Measurements from ENCODE around the gene RIN2. TPM values are rescaled to one million over a fixed set of nuclear protein-coding genes. Genes with fewer than 3 reads are reported as not detected.

Gene RIN2
- total and polyA plus RNA-seq, 2 of the 4 experiments (the other 2 are of a cell fraction): 16.1 to 72.2 TPM

DNA sequence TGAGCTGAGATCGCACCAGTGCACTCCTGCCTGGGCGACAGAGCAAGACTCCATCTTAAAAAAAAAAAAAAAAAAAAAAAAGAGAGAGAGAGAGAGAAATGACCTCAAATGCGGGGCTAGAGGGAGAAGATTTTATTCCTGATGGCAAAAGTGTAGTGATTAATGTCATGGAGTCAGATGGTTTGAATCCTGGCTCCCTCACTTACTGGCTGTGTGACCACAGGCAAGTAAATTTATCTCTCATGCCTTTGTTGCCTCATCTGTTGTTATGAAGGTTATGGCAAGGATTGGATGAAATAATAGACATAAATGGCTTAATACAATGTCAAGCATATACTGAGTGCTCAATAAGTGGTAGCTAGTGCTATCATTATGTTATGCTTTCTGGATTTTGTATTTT is 29.3 kb downstream of the RIN2 start (continued):
- TF ChIP-seq, protein P1, sequence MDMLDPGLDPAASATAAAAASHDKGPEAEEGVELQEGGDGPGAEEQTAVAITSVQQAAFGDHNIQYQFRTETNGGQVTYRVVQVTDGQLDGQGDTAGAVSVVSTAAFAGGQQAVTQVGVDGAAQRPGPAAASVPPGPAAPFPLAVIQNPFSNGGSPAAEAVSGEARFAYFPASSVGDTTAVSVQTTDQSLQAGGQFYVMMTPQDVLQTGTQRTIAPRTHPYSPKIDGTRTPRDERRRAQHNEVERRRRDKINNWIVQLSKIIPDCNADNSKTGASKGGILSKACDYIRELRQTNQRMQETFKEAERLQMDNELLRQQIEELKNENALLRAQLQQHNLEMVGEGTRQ (IDR thresholded peaks at IDR 0.05; ENCODE audit: low read depth, low read length): no peak
- TF ChIP-seq FOS (IDR thresholded peaks at IDR 0.05; ENCODE audit: low read depth, low read length) (no peak), RFX5 (IDR thresholded peaks at IDR 0.05; ENCODE audit: low read depth, low read length) (no peak), MXI1 (IDR thresholded peaks at IDR 0.05; ENCODE audit: borderline replicate concordance, low read depth, low read length) (no peak), MAZ (IDR thresholded peaks at IDR 0.05; ENCODE audit: borderline replicate concordance, low read depth, low read length) (no peak)

DNA sequence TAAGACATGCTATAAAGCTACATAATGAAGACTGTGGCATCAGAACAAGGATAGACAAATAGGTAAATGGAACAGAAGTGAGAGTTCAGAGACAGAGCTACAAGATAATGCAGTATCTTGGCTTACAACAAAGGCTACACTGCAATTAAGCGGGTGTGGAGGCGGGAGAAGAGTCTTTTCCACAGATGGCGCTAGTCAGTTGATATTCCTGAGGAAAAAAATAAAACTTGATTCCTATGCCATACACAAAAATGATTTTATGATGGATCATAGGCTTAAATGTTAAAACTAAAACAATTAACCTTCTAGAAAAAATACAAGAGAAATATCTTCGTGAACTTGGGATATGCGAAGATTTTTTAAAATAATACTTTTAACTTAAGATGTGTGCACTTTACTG is 31.0 kb downstream of the RIN2 start:
- Histone ChIP-seq H2AFZ (replicated peaks; ENCODE audit: low read length, poor library complexity) (no peak overlapping the region), H3K4me2 (ENCODE audit: low read depth, low read length) (no peak overlapping the region), H3K27ac (ENCODE audit: insufficient read depth, low read length) (no peak overlapping the region), H3K9ac (ENCODE audit: low read depth, low read length) (no peak overlapping the region), H4K20me1 (ENCODE audit: insufficient read depth, low read length) (no peaks in the 10 kb centered on the region), H3K27me3 (ENCODE audit: control insufficient read depth, insufficient read depth, low read length) (no peaks in the 10 kb centered on the region), H2AK9ac (replicated peaks; ENCODE audit: low read depth, low read length, poor library complexity) (no peak overlapping the region), H3K9me1 (ENCODE audit: insufficient read depth, low read length) (peaks cover 3% of the 10 kb centered on the region), H4K8ac (ENCODE audit: low read depth in 2 of 2, low read length in 2 of 2) (no peak overlapping the region), H3K4me3 (ENCODE audit: insufficient read depth, low read depth, low read length) (no peak overlapping the region), H3K18ac (ENCODE audit: low read depth, low read length) (no peak overlapping the region), H3K14ac (replicated peaks; ENCODE audit: low read depth, low read length) (no peak overlapping the region), H4K5ac (ENCODE audit: low read depth, low read length) (no peak overlapping the region), H3K4me1 (ENCODE audit: control insufficient read depth, insufficient read depth, low read length) (peaks cover 13% of the 10 kb centered on the region), H3K9me3 (ENCODE audit: control insufficient read depth, insufficient read depth, low read length) (0 out of 2 replicates have a peak, but pooled peaks cover 2% of the 10 kb centered on the region), H3K79me1 (ENCODE audit: low read depth in 1 of 2, low read length in 2 of 2) (peaks cover 5 to 50% of the 10 kb centered on the region in 2 experiments), H3K56ac (ENCODE audit: extremely low read depth, insufficient read depth, low read length) (no peak overlapping the region), H2BK5ac (ENCODE audit: low read depth, low read length, poor library complexity, severe bottlenecking) (no peak overlapping the region), H2AK5ac (ENCODE audit: low read depth, low read length) (no peak overlapping the region), H2BK20ac (ENCODE audit: low read depth, low read length) (no peak overlapping the region), H4K91ac (ENCODE audit: insufficient read depth, low read depth, low read length) (no peak overlapping the region), H3K4ac (ENCODE audit: low read depth, low read length) (no peak overlapping the region), H3K23ac (ENCODE audit: low read depth, low read length) (no peak overlapping the region), H3K36me3 (ENCODE audit: control insufficient read depth, insufficient read depth, low read length) (peaks cover 6% of the 10 kb centered on the region), H2BK15ac (ENCODE audit: low read depth, low read length) (no peak overlapping the region), H2BK120ac (ENCODE audit: low read depth, low read length) (no peak overlapping the region)
- BruUV-seq (replicated peaks): no TSS peak
- in situ Hi-C loops (cut with MboI; ENCODE audit: low sequenced_read_pairs): loop anchor here (5.0 to 10.0 kb wide), 2 partner anchors 98 to 186 kb away; no protein-coding TSS in a partner anchor
- DNase-seq (no peak), ATAC-seq (ENCODE audit: low read depth) (no peak)
- CTCF ChIA-PET: no interaction called here
- no CpG with 5 or more reads among the region's 5 CpGs for WGBS, 2 experiments (ENCODE audit: extremely low coverage in 2 of 2, insufficient read length in 1 of 2)
- POLR2A ChIA-PET (ENCODE audit: unreplicated experiment): no interaction called here
- intact Hi-C loops (cut with micrococcal nuclease): no loop called here
- dilution Hi-C loops (cut with HindIII; ENCODE audit: low sequenced_read_pairs, unreplicated experiment): no loop called here
- no peak for TF ChIP-seq RFX5 (IDR thresholded peaks at IDR 0.05; ENCODE audit: low read depth, low read length)
- TF ChIP-seq RCOR1 (IDR thresholded peaks at IDR 0.05; ENCODE audit: insufficient replicate concordance, low read length): no peak
- TF ChIP-seq POLR2A (IDR thresholded peaks at IDR 0.05; ENCODE audit: low read depth, low read length): no peak
- TF ChIP-seq BHLHE40 (IDR thresholded peaks at IDR 0.05; ENCODE audit: low read depth, low read length): no peak
- no peak for TF ChIP-seq SMC3 (IDR thresholded peaks at IDR 0.05; ENCODE audit: low read depth, low read length)
- TF ChIP-seq, protein P1 (IDR thresholded peaks at IDR 0.05; ENCODE audit: low read depth, low read length): no peak
- TF ChIP-seq MAFK (IDR thresholded peaks at IDR 0.05; ENCODE audit: low read depth, low read length): no peak
- TF ChIP-seq, protein P2, sequence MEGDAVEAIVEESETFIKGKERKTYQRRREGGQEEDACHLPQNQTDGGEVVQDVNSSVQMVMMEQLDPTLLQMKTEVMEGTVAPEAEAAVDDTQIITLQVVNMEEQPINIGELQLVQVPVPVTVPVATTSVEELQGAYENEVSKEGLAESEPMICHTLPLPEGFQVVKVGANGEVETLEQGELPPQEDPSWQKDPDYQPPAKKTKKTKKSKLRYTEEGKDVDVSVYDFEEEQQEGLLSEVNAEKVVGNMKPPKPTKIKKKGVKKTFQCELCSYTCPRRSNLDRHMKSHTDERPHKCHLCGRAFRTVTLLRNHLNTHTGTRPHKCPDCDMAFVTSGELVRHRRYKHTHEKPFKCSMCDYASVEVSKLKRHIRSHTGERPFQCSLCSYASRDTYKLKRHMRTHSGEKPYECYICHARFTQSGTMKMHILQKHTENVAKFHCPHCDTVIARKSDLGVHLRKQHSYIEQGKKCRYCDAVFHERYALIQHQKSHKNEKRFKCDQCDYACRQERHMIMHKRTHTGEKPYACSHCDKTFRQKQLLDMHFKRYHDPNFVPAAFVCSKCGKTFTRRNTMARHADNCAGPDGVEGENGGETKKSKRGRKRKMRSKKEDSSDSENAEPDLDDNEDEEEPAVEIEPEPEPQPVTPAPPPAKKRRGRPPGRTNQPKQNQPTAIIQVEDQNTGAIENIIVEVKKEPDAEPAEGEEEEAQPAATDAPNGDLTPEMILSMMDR (conservative IDR thresholded peaks at IDR 0.05; ENCODE audit: low read depth, low read length): no peak
- no peak for TF ChIP-seq FOS (IDR thresholded peaks at IDR 0.05; ENCODE audit: low read depth, low read length)
- TF ChIP-seq MXI1 (IDR thresholded peaks at IDR 0.05; ENCODE audit: borderline replicate concordance, low read depth, low read length): no peak
- TF ChIP-seq CHD1 (IDR thresholded peaks at IDR 0.05; ENCODE audit: low read depth, low read length): no peak

Data from IMR-90 (cell line).